Stimulated activated CD4-positive, alpha-beta T cell treated with anti-CD3 and anti-CD28 coated beads, Interleukin-2, amount 100 ng/mL, for 24 hours (primary cell): ENCODE data around the gene AMFR.
"Not testable (repeated sequence)": the region's sequence is repeated elsewhere in the genome, so short reads cannot be mapped to it uniquely, and the experiment has no call there.

Source experiments
- DNase-seq, 2 donors: peaks; one replicate each; pipeline ENCODE4 v3.0.0-alpha.2; 2020

AMFR gene

GRCh38 chr16:56387396-56387795 lies 37.9 kb downstream of the AMFR start:
- DNase-seq, result no peak

- no peak for DNase-seq
These were observed 41.1 kb downstream of the AMFR start for GRCh38 chr16:56384074-56384721.

DNA sequence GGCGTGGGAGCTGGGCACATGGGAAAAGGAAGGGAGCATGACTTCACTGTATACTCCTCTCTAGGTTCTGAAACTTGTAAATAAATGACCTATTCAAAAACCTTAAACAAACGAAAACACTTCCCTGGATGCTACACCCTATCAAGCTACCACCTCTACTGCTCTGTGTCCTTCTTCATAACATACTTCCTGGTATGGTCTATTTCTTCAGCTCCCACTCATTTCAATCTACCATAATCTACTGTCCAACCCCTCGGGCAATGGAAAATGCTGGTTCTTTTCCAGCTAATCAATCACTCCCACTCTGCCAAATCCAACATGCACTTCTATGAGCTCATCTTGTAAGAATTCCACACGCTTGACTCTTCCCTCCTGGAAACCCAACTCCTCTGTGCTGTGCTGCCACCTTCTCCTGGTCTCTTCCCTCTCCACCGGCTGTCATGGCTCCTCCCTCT lies 42.4 kb downstream of the AMFR start:
- DNase-seq, result no peak

GRCh38 chr16:56382459-56382858 lies 42.9 kb downstream of the AMFR start:
- DNase-seq, result no peak

DNA sequence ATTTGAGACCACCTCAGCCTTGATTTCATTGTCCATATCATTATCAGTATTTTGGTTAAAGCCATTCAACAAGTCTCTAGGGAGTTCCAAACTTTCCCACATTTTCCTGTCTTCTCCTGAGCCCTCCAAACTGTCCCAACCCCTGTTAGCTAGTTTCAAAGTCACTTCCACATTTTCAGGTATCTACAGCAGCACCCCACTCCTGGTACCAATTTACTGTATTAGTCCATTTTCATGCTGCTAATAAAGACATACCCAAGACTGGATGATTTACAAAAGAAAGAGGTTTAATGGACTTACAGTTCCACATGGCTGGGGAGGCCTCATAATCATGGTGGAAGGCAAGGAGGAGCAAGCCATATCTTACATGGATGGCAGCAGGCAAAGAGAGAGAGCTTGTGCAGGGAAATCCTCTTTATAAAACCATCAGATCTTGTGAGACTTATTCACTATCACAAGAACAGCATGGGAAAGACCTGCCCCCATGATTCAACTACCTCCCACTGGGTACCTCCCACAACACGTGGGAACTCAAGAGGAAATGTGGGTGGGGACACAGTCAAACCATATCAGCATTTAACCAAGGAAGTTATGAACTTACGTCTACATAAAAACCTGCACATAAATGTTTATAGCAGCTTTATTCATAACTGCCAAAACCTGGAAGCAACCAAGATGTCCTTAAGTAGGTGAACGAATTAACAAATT lies 44.4 kb downstream of the AMFR start:
- not testable (repeated sequence) for DNase-seq

GRCh38 chr16:56379044-56379443 lies 46.3 kb downstream of the AMFR start:
- DNase-seq, result not testable (repeated sequence)

- DNase-seq, result not testable (repeated sequence)
These were observed 49.6 kb downstream of the AMFR start for GRCh38 chr16:56375792-56376191.

GRCh38 chr16:56373003-56373402 lies 52.3 kb downstream of the AMFR start:
- DNase-seq, result no peak

DNA sequence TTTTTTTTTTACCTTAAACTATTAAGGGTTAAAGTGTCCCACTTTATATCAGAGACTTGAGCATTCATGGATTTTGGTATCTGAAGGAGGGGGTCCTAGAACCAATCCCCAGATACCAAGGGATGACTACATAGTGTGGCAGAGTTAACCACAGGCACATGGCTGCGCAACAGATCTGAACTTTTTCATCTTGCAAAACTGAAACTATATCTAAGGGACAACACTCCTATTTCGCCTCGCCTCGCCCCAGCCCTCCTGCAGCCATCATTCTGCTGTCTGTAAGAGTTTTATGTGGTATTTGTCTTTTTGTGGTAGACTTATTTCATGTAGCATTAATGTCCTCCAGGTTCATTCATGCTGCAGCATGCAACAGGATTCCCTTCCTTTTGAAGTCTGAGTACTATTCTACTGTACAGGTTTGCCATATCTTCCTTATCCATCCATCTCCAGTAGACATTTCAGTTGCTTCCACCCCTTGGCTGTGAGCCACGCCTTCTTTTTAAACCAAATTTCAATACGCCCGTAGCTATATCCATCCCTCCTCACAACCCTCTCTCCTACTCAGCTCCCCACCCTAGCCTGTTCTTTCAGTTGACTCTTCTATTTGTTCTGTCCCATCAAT lies 53.2 kb downstream of the AMFR start:
- no peak for DNase-seq

- no peak for DNase-seq
These were observed 53.7 kb downstream of the AMFR start for GRCh38 chr16:56371660-56371937.

DNA sequence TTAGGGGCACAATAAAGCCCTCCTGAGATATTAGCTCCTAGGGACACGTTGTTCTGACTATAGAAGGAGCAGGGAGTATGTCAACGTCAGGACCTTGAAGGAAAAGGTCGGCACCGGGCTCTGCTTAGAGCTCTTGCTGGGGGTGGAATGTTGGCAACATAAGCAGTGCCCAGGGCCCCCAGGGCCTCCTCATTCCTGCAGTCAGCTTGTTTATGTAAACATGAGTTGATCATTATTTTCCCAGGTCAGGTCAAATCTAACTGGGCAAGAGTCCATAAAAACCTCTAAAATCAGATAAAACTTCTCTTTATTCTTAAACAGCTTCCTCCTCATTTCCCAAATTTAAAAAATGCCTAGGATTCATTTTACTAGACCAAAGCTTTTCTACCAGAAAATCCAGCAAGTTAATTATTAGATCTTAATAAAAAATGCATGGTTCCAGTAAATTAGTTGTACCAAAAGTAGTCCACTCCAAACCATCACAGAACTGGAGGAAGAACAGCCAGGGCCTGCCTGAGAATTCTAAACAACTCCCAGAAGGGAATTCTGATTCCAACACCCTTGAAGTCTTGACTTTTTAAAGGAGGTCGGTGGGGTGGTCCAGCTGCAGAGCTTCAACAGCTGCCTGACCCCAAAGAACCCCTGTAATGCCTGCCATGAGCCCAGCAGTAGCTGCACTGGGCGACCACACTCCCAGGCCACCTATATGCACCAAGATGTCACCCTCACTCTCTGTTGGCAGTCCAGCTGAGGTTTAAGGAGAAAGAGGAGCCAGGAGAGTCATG lies 54.3 kb downstream of the AMFR start:
- DNase-seq, result no peak

- no peak for DNase-seq
These were observed 55.0 kb downstream of the AMFR start for GRCh38 chr16:56370185-56370874.

GRCh38 chr16:56369202-56369601 lies 56.1 kb downstream of the AMFR start:
- DNase-seq, result no peak

DNA sequence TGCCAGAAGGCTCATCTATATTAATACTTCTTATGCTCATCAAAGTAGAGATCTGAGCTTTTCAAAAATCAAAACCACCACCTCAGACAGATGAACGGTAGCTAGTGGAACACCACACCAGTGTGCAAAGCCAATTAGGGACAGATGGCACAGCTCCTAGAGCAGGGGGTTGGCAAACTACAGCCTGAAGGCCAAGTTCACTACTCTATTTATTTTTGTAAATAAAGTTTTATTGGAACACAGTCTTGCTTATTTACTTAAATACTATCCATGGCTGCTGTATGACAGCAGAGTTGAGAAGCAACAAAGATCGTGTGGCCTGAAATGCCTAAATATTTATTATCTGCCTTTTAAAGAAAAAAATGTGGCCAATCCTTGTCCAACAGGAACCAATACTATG lies 56.8 kb downstream of the AMFR start:
- DNase-seq, result no peak

GRCh38 chr16:56367764-56368163 lies 57.6 kb downstream of the AMFR start:
- no peak for DNase-seq

- no peak for DNase-seq
These were observed 58.4 kb downstream of the AMFR start for GRCh38 chr16:56366945-56367344.

- DNase-seq, result no peak
These were observed 59.8 kb downstream of the AMFR start for GRCh38 chr16:56365552-56365951.

DNA sequence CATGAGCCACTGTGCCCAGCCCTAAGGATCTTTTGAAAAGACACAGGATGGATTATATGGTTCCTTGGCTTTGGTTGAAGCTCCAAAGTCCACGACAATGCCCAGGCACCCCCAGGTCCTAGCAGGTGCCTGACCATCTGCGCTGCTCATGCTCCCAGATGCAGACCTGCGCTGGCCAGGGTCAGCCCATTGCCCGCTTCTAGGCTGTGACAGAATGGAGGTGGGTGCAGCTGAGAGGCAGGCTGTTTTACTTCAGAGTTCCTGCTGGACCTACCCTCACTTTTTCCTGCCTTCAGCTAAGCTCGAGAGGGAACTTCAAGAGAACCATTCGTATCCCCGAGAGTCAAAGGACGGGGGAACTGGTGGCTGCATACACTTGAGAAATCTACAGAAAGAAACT lies 60.5 kb downstream of the AMFR start:
- DNase-seq, result no peak

- DNase-seq, result no peak
These were observed 61.4 kb downstream of the AMFR start for GRCh38 chr16:56363781-56364565.

DNA sequence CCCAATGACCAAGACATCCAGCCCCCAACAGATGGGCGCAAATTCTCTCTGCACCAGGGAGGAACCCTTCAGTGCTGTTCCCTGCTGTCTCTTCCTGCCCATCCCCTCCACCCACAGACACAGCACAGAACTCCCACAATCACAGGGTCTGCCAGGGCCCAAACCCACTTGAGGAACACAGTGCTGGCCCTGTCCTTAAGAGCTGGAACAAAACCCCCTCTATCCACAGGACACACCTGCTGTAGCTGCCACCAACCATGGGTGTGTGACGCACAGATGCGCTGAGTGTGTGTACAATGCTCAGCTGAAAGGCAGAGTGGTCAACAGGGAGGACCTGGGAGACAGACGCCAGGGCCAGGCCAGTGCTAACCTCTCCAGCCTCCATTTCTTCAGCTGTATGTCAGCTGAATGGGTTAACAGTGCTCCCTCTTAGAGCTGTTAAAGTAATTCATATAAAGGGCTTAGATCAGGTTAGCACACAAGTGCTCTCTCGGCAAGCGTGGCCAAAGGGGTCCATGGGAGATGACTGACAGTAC lies 62.1 kb downstream of the AMFR start:
- DNase-seq, result no peak

DNA sequence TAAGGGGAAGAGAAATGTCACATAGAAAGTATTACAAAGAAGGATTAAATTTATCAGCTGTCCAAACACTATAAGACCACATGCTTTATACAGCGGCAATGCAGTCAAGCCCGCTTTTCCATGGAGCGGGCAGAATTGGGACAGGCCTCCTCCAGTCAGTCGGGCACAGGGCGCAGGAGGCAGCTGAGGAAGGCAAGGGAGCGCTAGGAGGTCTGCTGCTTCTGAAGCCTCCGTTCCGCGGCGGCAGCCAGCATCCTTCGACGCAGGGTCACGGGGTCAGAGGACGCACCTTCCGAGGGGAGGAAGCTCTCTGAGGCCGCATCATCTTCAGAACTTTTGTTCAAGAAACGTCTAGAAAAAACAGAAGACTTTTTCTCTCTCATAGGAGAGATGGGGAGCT lies 62.6 kb downstream of the AMFR start:
- DNase-seq, result no peak
